Natural killer cell (primary cell): ENCODE results near the gene MTRF1L. TPM values are rescaled to one million over a fixed set of nuclear protein-coding genes. Genes with fewer than 3 reads are reported as not detected.
A peak's percentile ranks its signal among the peaks of the same experiment; 100 is the strongest.
"Not testable (repeated sequence)": the region's sequence is repeated elsewhere in the genome, so short reads cannot be mapped to it uniquely, and the experiment has no call there.

ENCODE experiments used
- ATAC-seq, 3 donors: fragments of 150-1000 bp in 2 of 3; fragments of 200-7000 bp in 1 of 3; cut with Tn5 transposase; 1 replicate in 1 of 3; 2 replicates in 2 of 3; pipeline ENCODE4 v1.10.0; 2021; ENCODE audit warnings: mild to moderate bottlenecking in 2 of 3, moderate library complexity in 2 of 3
- DNase-seq, 2 donors: peaks; one replicate each; pipeline versions ENCODE4 v3.0.0 to v3.0.0-alpha.2; 2013 to 2021; ENCODE audit warnings: mixed read lengths in 1 of 2
- H3K27ac ChIP-seq: one replicate; pipeline ENCODE4 v1.5.1; 2013; ENCODE audit warnings: mild to moderate bottlenecking, low read length
- H3K27me3 ChIP-seq: one replicate; pipeline ENCODE4 v1.6.1; 2013; ENCODE audit warnings: low read length; ENCODE audit not compliant: control insufficient read depth, insufficient read depth
- H3K36me3 ChIP-seq: one replicate; pipeline ENCODE4 v1.6.1; 2013; ENCODE audit warnings: low read length; ENCODE audit not compliant: control insufficient read depth, insufficient read depth
- H3K4me1 ChIP-seq: one replicate; pipeline ENCODE4 v1.6.1; 2013; ENCODE audit warnings: low read length; ENCODE audit not compliant: control insufficient read depth, insufficient read depth
- H3K4me3 ChIP-seq: one replicate; pipeline ENCODE4 v1.5.1; 2013; ENCODE audit warnings: low read length
- H3K9me3 ChIP-seq: one replicate; pipeline ENCODE4 v1.6.1; 2013; ENCODE audit warnings: low read length; ENCODE audit not compliant: control insufficient read depth, insufficient read depth
- H3K27ac Mint-ChIP-seq, 2 donors: one replicate each; pipeline ENCODE4 v1.8.0; 2022; ENCODE audit warnings: mild to moderate bottlenecking in 2 of 2, mixed read lengths in 2 of 2, moderate library complexity in 1 of 2
- H3K27me3 Mint-ChIP-seq, 2 donors: one replicate each; pipeline ENCODE4 v1.8.0; 2022; ENCODE audit warnings: low read depth in 2 of 2, mixed read lengths in 2 of 2
- H3K36me3 Mint-ChIP-seq: one replicate; pipeline ENCODE4 v1.8.0; 2022; ENCODE audit warnings: mixed read lengths
- H3K4me1 Mint-ChIP-seq, 2 donors: one replicate each; pipeline ENCODE4 v1.8.0; 2022; ENCODE audit warnings: mixed read lengths in 2 of 2
- H3K4me3 Mint-ChIP-seq: one replicate; pipeline ENCODE4 v1.8.0; 2022; ENCODE audit warnings: mild to moderate bottlenecking, moderate library complexity, mixed read lengths
- H3K9me3 Mint-ChIP-seq, 2 donors: one replicate each; pipeline ENCODE4 v1.8.0; 2022; ENCODE audit warnings: mixed read lengths in 2 of 2
- WGBS: methylation state at CpG from one replicate; pipeline ENCODE4 v1.1.7; 2013; ENCODE audit warnings: missing lambda C conversion rate; ENCODE audit not compliant: insufficient coverage; 5-methylcytosine and 5-hydroxymethylcytosine counted together
- intact Hi-C: fragments of 100-400 bp; cut with micrococcal nuclease; formaldehyde crosslinking; loops from one replicate; pipeline ENCODE4 v1.14.2; 2022
- total RNA-seq, 4 donors: library from RNA; stranded (reverse); fragments of 120-200 nt in 1 of 4; gene quantifications; one replicate each; pipeline versions ENCODE4 v1.2.3 to v1.2.4, GENCODE V29; 2013 to 2022
- TF ChIP-seq, protein P1 (sequence below): fragments of 200-600 bp; IDR thresholded peaks from one replicate; pipeline ENCODE4 v1.8.0; 2022; ENCODE audit warnings: antibody characterized with exemption

Gene MTRF1L
- total RNA-seq, 3 donors from 2014 or later (not counting 1 experiment from before 2014, with no cell fraction given): 17.6 to 24.7 (median 21.6) TPM

DNA sequence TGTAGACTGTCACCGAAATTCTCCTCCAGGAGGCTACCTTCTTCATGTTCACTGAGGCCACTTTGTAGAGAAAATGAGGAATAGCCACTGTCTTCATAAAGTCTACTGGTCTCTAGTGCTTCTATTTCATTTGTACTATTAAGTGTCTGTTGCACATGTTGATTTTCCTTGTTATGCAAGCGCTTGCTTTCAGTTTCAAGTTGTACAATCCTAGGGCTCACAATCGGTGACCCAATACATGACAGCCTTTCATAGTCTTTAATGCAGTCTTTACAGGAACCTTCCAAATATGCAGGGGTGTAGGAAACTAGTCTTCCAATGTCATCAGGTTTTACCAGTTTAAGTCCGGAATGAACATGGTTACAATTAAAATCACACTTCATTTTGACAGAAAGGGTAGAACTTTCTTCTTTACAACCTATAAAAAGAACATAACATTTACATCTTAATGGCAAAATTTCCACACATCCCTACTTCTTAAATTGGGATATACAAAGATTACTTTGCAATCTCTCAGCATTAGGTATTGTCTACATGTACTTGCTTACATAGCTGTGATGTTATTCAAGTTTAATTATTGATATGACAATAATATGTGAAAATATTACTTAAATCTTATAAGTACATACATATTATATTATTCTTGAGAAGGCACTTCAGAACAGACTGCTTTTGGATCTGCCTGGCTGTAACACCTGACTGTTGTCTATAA, 27.1 kb downstream of the MTRF1L start:
- Mint-ChIP-seq H3K27me3 (no peaks in the 10 kb centered on the region), H3K9me3 (no peaks in the 10 kb centered on the region), H3K36me3 (peaks cover 5% of the 10 kb centered on the region), H3K4me1 (peaks cover 15 to 22% of the 10 kb centered on the region in 2 donors), H3K27ac (peak overlapping the region; percentile 76 to 84), H3K4me3 (peak overlapping the region; percentile 65)
- Histone ChIP-seq H3K4me3 (no peak overlapping the region), H3K27me3 (no peaks in the 10 kb centered on the region), H3K9me3 (no peaks in the 10 kb centered on the region), H3K36me3 (peaks cover 38% of the 10 kb centered on the region), H3K27ac (no peak overlapping the region), H3K4me1 (no peaks in the 10 kb centered on the region)
- WGBS: 62% methylated on average over 4 of the region's 4 CpGs
- ATAC-seq (peak; percentile 72 to 94 (median 77)), DNase-seq (peak in 1 of 2 donors; percentile 45)
- TF ChIP-seq, protein P1, sequence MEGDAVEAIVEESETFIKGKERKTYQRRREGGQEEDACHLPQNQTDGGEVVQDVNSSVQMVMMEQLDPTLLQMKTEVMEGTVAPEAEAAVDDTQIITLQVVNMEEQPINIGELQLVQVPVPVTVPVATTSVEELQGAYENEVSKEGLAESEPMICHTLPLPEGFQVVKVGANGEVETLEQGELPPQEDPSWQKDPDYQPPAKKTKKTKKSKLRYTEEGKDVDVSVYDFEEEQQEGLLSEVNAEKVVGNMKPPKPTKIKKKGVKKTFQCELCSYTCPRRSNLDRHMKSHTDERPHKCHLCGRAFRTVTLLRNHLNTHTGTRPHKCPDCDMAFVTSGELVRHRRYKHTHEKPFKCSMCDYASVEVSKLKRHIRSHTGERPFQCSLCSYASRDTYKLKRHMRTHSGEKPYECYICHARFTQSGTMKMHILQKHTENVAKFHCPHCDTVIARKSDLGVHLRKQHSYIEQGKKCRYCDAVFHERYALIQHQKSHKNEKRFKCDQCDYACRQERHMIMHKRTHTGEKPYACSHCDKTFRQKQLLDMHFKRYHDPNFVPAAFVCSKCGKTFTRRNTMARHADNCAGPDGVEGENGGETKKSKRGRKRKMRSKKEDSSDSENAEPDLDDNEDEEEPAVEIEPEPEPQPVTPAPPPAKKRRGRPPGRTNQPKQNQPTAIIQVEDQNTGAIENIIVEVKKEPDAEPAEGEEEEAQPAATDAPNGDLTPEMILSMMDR: no peak
- intact Hi-C loops: no loop called here

DNA sequence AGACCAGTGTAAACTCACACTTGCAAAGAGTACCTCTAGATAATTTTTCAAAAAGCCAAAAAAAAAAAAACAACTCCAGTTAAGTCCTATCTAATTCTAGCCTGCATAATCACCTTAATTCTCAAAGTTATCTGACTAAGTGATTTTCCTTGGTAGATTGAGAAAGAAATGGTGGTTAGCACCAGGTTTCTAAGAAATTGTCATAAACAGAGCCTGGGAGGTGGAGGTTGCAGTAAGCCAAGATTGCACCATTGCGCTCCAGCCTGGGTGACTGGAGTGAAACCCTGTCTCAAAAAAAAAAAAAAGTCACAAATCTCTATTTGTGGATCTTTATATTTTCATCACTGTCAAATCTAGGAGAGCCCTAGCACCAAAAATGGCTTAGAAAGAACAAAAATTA, 28.6 kb downstream of the MTRF1L start:
- peaks cover 19% of the 10 kb centered on the region for H3K36me3 Mint-ChIP-seq
- intact Hi-C loops: no loop called here
- Histone ChIP-seq H3K27me3 (no peaks in the 10 kb centered on the region), H3K27ac (no peak overlapping the region), H3K4me3 (no peak overlapping the region), H3K9me3 (no peaks in the 10 kb centered on the region), H3K4me1 (no peaks in the 10 kb centered on the region), H3K36me3 (peaks cover 49% of the 10 kb centered on the region)
- ATAC-seq (no peak), DNase-seq (no peak)
- H3K4me3 Mint-ChIP-seq: no peak overlapping the region
- H3K9me3 Mint-ChIP-seq: peaks cover 4 to 5% of the 10 kb centered on the region in 2 donors
- TF ChIP-seq, protein P1: no peak
- 100% methylated on average over 1 of the region's 1 CpG for WGBS
- H3K27me3 Mint-ChIP-seq: no peaks in the 10 kb centered on the region
- no peak overlapping the region for H3K27ac Mint-ChIP-seq
- H3K4me1 Mint-ChIP-seq: peaks cover 15 to 22% of the 10 kb centered on the region in 2 donors

DNA sequence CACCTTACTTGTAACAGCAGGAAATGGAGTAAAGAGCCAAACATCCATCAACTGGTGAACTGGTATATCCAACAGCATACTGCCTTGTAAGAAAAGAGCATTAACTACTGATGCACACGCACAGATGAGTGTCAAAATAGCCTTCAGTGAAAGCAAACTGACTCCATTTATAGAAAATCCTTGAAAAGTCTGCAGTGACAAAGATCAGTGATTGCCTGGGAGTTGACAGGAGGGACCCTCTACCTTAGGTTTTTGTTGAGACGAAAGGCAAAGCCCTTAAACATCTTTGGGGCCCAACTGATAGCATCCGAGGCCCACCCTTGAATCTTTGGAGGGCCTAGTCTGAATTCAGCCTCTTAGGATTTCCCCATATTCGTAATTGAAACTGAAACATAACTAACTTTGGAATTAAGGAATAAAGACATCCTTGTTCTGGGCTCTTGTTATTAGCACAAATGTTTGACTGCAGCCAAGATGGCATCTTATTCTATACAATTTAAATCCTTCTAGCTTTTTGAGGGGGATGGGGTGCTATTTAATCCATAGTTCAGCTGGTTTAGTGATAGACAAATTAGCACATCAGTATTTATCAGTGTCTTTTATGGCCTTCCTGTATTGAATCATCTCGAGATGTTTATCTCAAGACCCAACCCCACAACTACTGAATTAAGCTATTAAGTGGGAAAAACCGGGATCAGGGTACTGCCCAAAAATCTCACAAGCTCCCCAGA, 32.7 kb downstream of the MTRF1L start:
- Mint-ChIP-seq H3K27me3 (peaks cover 0 to under 1% of the 10 kb centered on the region in 2 donors), H3K36me3 (peaks cover 28% of the 10 kb centered on the region), H3K4me3 (no peak overlapping the region), H3K4me1 (peaks cover 1 to 2% of the 10 kb centered on the region in 2 donors), H3K27ac (no peak overlapping the region), H3K9me3 (peaks cover 10% of the 10 kb centered on the region in 2 donors)
- Histone ChIP-seq H3K36me3 (peaks cover 46% of the 10 kb centered on the region), H3K4me1 (no peaks in the 10 kb centered on the region), H3K4me3 (no peak overlapping the region), H3K27me3 (no peaks in the 10 kb centered on the region), H3K9me3 (peaks cover 4% of the 10 kb centered on the region), H3K27ac (no peak overlapping the region)
- WGBS: 98% methylated on average over 6 of the region's 6 CpGs
- ATAC-seq (no peak), DNase-seq (no peak)
- TF ChIP-seq, protein P1: no peak
- intact Hi-C loops: no loop called here

DNA sequence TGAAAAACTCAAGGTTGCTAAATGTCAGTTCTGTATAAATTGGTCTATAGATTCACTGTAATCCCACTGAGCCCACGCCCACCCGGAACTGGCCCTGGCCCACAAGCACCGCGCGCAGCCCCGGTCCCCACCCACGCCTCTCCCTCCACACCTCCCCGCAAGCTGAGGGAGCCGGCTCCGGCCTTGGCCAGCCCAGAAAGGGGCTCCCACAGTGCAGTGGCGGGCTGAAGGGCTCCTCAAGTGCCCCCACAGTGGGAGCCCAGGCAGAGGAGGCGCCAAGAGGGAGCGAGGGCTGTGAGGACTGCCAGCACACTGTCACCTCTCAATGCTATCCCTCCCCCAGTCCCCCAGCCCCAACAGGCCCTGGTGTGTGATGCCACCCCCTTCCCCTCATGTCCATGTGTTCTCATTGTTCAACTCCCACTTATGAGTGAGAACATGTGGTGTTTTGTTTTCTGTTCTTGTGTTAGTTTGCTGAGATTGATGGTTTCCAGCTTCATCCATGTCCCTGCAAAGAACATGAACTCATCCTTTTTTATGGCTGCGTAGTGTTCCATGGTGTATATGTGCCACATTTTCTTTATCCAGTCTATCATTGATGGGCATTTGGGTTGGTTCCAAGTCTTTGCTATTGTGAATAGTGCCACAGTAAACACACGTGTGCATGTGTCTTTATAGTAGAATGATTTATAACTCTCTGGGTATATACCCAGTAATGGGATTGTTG, 36.2 kb downstream of the MTRF1L start:
- H3K9me3 ChIP-seq, ATAC-seq, H3K4me3 ChIP-seq, H3K27ac Mint-ChIP-seq, DNase-seq, H3K4me1 Mint-ChIP-seq, H3K27ac ChIP-seq, H3K4me1 ChIP-seq, intact Hi-C loops, H3K27me3 ChIP-seq, H3K4me3 Mint-ChIP-seq: not testable (repeated sequence)
- 93% methylated on average over 13 of the region's 15 CpGs for WGBS
- peaks cover 20% of the 10 kb centered on the region for H3K36me3 ChIP-seq
- peaks cover 9 to 29% of the 10 kb centered on the region in 2 donors for H3K27me3 Mint-ChIP-seq
- peaks cover 10% of the 10 kb centered on the region in 2 donors for H3K9me3 Mint-ChIP-seq
- H3K36me3 Mint-ChIP-seq: peaks cover 28% of the 10 kb centered on the region
